ENCODE data around the gene ARCN1.

DNA sequence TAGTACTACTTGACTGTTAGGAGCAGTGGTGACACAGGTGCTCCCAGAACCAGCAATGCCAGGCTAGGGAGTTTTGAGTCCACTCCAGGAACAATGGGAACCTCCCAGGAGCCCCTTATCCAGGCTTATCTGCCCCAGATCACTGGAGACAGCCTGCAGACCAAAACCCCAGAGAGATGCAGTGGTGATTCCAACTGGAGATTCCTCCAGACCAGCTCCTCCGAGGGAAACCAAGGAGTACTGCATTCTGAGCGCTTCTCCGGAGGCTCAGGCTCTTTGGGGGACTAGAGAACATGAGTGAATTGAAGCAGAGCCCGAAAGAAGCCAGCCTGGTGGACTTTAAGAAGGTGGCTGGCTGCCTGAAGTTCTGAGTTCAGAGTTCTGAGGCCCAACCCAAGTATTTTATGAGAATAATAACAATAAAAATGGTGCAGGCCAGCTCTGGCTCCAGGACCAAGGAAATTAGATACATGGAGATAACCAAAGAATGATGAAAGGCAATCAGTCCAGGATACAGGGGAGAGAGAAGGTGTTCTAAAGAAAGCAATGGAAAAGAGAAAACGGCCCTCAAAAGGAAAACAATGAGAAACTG is 42.5 kb upstream of the ARCN1 start:
- TF ChIP-seq GATA2 (IDR thresholded peaks at IDR 0.05; ENCODE audit: low read depth, low read length) (no peak), GATA3 (IDR thresholded peaks at IDR 0.05; ENCODE audit: low read depth, low read length) (no peak)
